GM03348 (cell line): Measurements from ENCODE around the gene CTAGE9.
"Not testable (repeated sequence)": the region's sequence is repeated elsewhere in the genome, so short reads cannot be mapped to it uniquely, and the experiment has no call there.

Source experiments
- DNase-seq: peaks from one replicate; pipeline ENCODE4 v3.0.0; 2012; ENCODE audit warnings: low spot score

The CTAGE9 gene, protein sequence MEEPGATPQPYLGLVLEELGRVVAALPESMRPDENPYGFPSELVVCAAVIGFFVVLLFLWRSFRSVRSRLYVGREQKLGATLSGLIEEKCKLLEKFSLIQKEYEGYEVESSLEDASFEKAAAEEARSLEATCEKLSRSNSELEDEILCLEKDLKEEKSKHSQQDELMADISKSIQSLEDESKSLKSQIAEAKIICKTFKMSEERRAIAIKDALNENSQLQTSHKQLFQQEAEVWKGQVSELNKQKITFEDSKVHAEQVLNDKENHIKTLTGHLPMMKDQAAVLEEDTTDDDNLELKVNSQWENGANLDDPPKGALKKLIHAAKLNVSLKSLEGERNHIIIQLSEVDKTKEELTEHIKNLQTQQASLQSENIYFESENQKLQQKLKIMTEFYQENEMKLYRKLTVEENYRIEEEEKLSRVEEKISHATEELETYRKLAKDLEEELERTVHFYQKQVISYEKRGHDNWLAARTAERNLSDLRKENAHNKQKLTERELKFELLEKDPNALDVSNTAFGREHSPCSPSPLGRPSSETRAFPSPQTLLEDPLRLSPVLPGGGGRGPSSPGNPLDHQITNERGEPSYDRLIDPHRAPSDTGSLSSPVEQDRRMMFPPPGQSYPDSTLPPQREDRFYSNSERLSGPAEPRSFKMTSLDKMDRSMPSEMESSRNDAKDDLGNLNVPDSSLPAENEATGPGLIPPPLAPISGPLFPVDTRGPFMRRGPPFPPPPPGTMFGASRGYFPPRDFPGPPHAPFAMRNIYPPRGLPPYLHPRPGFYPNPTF

DNA sequence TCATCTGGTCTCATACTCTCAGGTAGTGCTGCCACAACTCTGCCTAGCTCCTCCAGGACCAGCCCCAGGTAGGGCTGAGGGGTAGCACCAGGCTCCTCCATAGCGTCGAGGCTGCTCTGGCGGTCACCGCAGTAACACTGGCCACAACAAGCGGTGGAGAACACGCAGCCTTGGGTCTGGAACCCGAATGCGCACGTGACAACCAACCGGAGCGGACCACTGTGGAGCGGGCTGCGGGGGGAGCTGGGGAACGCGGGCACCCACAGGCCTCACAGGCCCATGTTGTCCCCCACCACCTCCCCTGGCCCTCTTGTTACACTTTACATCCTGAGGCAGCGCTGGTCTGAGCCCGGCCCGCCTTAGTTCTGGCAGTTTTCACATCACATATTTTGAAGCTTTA, at the start of gene CTAGE9:
Gene CTAGE9, minus strand, starts transcription at position 101 of the 400 bp plus-strand sequence. Its CDS starts 0 bp downstream, at position 101.
- not testable (repeated sequence) for DNase-seq

DNA sequence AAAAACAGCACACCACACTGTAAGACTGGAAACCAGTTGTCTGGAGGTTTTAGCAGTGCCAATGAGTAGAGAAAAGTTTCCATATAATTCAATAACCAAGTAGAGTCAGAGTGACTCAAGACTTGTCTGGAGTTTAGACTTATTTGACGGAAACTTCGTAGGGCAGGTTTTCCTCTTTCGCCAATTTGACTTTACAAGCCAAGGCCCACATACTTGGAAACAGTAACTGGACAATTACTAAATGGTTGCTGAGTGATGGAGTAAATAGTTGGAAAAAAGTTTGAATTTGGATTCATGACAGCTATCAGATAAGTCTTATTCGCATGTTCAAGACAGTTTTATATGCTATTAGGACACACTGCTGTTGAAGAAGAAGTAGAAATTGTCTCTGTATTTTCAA, 48.1 kb upstream of the CTAGE9 start:
- peak; percentile 17 for DNase-seq

DNA sequence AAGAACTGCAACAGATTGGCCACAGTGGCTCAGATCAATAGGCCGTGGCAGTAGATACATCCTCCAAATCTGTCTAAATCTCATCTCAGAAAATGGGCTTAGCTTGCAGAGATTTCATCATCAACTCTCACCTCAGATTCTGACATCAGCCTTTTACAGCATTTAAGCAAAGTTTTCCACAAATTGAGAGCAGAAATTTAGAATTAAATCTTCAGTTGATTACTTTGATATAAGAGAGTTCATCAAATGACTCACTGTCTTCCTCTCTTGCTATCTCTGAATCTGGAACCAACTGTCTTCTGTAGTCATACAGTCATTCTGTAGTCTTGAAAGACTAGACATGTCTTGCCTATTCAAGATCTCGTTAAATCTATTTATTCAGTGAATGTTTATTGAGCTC, 45.2 kb upstream of the CTAGE9 start:
- no peak for DNase-seq

DNA sequence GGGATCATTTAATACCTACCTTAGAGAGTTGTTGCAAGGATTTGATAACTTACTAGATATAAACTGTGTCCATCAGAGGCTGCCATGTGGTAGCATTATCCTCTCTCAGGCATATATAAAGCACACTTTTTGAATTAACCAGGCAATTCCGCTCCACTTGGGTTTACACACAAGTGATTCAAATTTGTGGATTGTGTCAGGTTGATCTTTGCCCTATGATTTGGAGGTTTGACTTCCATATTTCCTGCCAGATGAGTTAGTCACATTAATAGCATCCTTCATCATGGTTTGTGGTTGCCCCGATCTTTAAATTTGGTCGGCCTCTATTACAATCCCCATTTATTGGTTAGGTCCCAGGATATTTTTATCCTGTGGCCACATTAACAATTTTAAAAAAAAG, 44.8 kb upstream of the CTAGE9 start:
- DNase-seq = peak; percentile 71

DNA sequence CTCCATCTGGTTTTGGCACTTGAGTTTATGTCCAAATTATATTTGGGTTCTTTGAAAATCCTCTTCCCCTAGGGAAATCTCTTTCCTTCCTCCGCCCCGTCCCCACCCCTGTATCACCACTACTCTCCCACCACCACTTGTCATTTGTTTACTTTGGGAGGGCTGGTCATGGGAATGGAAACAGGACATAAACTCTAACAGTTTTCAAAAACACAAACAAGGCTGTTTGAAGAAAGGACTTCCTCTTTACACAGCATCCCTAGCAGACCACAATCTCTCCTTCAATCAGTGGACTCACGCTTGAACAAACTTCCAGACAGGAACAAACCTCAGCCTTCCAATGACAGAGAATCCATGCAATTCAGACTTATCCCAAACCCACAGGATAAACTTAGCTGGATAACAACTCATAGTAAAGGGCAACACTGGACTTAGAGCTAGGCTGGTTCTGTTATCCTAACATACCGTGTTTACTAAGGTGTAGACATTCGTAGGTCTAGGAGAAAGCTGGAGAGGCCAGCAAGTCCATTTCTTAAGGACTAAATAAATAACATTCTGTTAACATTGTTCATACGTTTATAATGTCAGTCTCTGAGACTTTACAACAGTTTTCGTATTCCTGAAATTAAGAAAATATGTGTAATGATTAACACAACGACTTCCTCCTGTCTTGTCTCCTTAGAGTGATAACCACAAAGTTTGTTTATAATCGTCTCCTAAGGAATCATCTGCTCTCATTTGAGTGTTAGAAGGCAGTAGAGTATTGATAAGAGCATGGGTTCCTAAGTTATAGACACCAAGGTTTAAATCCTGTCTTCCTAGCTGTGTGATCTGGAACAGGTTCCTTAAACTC, 44.1 kb upstream of the CTAGE9 start:
- DNase-seq = no peak

DNA sequence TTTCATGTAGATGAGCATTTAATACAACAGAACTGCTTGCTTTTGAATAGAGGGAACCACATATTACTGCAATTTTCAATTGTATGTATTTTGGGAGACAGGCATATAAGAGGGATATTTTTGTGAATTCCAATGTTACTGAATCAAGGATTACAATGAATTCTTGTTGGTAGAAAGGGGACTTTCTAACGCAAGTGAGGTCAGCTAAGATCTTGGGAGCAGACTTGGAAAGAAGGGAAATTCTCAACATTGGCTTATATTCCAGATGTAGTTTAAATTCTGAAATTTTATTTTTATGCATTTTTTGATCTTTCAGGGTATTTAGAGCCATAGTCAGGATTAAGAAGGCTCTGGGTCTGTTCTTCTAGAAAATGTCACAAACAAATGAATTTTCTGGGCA, 43.3 kb upstream of the CTAGE9 start:
- DNase-seq = peak; percentile 46

DNA sequence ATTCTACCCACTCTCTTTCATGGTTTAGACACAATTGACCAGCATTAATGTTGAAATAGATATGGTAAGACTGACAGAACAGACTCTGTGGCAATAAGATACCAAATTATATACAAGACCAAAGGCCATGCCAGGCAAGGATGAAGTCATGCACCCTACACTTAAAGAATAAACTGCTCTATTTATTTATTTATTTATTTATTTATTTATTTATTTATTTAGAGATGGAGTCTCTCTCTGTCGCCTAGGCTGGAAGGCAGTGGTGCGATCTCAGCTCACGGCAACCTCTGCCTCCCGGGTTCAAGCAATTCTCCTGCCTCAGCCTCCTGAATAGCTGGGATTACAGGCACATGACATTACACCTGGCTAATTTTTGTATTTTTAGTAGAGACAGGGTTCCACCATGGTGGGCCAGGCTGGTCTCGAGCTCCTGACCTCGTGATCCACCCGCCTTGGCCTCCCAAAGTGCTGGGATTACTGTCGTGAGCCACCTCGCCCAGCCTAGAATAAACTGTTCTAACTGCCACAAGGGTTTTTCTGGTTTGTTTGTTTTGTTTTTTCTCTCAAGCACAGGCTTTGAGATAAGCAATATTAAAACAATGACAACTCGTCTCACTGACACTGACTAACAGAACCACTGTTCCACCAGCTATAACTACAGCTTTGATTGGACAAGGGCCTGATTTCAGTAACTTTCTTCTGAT, 40.3 kb upstream of the CTAGE9 start:
- DNase-seq = not testable (repeated sequence)

DNA sequence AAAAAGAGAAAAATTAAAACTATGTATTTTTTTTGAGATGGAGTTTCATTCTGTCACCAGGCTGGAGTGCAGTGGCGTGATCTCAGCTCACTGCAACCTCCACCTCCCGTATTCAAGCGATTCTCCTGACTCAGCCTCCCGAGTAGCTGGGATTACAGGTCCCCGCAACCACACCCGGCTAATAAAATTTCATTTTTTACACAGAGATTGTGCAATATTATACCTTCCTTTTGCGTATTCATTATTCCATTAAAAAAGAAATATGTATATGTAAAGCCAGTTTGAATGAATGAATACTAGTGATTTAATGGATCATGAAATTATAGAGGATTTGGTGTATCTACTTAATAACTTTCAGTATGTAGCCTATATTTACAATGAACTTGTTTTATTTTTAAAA, 38.2 kb upstream of the CTAGE9 start:
- DNase-seq = no peak

DNA sequence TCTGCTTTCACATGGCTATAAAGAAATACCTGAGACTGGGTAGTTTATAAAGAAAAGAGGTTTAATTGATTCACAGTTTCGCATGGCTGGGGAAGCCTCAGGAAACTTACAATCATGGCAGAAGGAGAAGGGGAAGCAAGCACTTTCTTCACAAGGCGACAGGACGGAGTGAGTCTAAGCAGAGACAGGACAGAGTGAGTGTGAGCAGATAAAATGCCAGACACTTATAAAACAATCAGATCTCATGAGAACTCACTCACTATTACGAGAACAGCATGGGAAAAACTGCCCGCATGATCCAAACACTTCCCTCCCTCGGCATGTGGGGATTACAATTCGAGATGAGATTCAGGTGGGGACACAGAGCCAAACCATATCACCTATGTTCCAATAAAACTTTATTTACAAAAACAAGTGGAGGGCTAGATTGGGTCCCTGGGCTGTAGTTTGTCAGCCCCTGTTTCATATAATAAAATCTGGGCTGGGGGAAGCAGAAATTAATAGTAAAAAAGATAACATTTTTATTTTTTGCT, 37.1 kb upstream of the CTAGE9 start:
- DNase-seq = no peak

DNA sequence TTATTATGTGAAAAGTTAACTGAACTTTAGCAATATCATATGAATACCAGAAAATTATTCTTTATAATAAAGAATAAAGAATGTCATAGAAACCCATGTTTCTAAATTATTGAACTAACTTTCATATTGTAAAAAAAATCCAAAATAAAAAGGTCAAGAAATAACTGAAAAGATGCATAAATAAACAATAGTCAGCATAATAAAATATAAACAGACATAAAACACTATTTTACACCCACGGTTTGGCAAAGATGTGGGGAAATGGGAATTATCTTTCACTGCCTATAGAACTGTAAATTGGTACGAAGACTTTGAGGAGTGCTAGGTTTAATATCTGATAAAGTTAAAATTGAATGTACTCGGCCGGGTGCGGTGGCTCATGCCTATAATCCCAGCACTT, 34.7 kb upstream of the CTAGE9 start:
- no peak for DNase-seq

DNA sequence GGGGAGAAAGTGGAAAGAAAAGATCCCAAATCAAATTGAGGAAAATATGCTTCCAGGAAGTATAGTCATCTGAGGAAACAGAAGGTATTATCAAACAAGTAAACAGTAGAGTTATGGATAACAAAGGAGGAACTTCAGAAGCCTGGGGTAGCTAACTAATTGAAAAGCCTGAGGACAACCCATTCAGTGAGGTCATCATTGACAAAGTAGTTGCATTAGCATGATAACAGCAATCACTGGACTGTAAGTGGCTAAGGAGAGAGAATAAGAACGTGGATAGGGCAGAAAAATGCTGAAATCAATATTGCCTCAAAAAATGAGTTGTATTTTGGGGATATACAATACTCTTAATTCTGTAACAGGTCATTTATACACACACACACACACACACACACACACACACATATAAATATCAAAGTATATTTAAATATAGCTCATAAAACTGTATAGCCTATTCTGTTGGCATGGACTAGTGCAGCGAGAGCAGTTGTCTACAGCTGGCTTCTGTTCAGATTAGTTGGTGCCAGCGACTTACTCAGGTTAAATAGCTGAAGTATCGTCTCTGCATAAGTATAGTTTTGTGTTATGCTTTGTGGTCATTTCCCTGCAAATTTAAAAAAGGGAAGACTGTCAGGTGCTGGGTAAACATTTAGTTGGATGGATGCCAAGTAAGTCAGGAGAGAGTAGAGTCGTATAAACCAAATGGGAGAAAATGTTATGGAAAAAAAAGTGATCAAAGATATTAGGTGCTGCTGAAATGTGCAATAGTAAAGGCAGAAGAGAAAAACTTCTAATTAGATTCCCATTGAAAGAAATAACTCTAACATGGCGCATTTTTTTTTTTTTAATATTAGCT, 33.8 kb upstream of the CTAGE9 start:
- no peak for DNase-seq

DNA sequence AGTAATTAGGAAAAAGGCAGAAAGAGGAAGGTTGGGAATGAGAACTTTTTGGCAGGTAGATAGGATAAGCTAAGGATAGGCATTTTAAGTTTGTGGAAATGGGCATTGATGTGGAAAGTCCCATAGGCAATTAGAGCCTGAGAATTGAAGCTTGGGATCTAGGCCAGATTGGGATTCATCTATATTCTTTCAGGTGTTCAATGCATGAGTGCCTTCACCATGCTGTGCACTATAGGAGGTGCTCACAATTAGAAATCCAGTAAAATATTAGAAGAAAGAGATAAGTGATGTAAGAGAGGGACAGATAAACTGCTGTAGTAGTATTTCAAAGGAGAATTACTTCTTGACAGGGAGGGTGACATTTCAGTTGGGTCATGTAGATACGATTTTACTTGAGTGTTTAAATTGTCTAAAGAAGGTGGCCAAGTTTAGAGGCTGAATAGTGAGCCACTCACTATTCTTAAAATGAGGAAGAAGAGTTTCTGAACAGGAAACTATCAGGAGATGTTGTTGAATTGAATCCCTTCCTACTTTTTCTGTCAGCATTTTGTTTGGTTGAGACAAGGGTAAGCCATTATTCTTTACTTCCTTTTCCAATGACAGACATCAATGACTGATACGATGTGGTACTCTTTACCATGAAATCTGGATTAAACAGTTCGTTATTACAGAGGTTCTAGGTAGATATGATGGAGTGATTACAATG, 31.0 kb upstream of the CTAGE9 start:
- no peak for DNase-seq

DNA sequence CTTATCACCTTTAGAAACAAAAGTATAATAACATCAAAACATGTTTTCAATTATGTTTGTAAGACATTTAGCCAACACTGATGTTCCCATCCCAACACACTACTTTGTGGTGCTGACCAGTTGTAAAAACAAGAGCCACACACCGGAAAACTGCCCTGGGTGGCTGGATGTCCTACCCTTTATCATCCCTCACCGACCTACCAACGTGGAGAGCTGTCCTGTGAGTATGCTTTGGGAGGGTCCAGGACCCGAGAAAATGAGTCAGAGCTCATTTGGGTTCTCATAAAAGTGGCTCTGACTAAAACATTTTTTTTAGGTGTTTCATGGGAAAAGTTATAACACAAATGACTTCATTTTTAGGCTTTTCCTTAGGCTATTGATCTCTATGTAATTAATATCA, 29.3 kb upstream of the CTAGE9 start:
- no peak for DNase-seq

DNA sequence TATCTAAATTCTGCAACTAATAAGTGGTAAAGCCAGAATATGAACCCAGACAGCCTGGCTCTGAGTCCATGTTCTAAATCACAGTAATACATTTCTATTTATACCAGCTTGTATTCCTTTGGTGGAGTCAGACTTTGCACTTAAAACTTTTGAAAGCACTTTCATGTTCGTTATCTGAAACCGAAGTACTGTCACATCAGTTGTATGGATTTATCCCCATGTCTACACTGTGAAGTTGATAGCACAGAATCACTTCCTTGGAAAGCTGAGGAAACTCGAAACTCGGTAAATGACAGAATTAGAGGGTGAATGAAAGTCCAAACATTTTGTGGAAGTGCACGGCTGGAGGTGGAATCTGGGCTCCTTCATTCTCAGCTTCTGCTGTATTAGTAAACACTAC, 28.3 kb upstream of the CTAGE9 start:
- no peak for DNase-seq

DNA sequence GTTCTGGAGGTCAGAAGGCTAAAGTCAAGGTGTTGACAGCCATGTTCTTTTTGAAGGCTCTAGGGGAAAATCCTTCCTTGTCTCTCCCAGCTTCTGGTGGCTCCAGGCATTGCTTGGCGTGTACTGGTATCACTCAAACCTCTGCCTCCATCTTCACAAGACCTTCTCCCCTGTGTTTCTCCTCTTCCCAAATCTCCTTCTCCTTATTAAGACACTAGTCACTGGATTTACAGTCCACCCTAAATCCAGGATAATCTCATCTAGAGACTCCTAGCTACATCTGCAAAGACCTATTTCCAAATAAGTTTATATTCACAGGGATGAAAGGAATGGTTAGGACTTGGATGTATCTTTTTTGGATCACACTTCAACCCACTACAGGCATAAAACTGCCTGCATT, 26.0 kb upstream of the CTAGE9 start:
- DNase-seq = no peak

DNA sequence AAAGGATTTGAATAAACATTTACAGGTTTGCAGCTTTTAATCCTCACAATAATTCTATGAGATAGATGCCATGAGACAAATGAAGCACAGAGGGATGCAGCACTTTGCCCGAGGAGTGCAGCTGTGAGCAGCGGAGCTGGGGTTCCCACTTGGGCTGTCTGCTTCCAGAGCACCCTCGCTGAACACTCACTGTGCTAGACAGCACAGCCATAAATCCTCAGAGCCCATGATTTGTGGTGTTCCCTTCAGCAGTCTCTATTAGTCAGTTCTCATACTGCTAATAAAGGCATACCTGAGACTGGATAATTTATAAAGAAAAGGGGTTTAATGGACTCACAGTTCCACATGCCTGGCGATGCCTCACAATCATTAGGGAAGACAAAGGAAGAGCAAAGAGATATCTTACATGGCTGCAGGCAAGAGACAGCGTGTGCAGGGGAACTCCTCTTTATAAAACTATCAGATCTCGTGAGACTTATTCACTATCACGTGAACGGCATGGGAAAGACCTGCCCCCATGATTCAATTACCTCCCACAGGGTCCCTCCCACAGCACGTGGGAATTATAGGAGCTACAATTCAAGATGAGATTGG, 25.3 kb upstream of the CTAGE9 start:
- DNase-seq = no peak

DNA sequence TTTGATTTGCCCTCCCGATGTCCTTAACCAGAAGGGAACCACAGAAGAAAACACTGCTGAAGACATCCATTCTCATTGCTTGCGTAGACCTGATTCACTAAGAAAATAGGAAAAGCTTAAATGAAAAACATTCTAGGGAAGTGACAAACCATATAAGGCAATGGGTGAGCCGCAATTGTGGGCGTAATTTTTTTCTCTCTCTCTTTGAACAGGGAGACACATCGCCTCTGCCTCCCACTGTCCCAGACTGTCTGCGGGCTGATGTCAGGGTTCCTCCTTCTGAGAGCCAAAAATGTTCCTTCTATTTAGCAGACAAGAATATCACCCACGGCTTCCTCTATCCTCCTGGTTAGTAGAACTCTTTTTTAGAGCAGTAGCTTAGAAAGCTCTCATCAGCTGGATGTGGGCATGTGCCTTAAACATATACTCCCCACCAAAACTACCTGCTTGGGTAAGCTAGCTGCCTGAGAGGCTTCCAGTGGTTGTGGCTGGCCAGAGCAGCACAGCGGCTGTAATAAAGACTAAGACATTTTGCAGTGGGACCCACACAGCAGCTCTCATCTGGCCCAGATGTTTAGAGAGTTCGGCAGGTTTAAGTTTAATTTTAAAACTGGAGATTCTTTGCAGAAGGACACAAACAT, 22.7 kb upstream of the CTAGE9 start:
- peak; percentile 78 for DNase-seq

DNA sequence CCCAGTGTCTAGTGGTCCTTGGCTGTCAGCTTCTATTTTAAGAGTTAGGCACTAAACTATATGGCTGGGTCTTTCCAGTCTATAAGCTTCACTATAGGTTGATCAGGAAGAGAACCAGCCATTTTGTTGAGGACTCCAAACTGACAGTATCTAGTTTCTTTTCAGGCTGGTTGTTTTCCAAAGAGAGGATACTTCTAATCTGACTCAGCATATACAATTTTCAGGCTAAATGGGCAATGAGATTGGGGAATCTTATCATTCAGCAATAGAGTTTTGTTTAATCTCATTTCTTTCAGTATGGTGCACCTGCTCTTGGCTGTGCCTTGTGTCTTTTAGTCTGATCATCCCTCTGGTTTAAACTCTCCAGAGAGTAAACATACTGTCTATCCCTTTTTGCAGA, 20.4 kb upstream of the CTAGE9 start:
- no peak for DNase-seq

DNA sequence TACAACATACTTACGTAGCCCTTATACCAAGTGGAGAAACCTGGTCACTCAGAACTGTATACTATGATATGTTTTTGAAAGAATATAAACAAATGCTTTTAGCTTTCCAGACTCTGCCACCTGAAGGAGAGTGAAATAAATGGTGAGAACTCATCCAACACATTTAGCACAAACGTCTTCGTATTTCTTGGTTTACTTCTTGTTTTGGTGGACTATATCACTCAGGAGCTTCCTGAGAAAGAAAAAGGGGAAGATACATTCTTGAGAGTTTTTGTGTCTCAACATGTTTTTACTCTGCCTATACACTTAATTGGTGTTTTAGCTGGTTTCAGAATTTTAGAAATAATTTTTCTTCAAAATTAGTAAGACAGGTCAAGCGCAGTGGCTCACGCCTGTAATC, 19.4 kb upstream of the CTAGE9 start:
- no peak for DNase-seq
